Measurements from ENCODE around the gene RNF208.

The RNF208 gene

GRCh38 chr9:137226338-137227053 lies 4.5 kb upstream of the RNF208 start:
- no peak for DNase-seq

- no peak for DNase-seq
These were observed 3.8 kb upstream of the RNF208 start for GRCh38 chr9:137225699-137226331.

- no peak for DNase-seq
These were observed 3.0 kb upstream of the RNF208 start, which contains the start of gene CYSRT1 for GRCh38 chr9:137224830-137225694. CYSRT1 (plus strand) TSS chr9:137225174; CDS start chr9:137225622, 448 bp downstream.

- peak; percentile 87 to 96 for DNase-seq
These were observed 1.3 kb upstream of the RNF208 start for GRCh38 chr9:137223078-137223970.

- peak in 1 of 2 experiments; percentile 61 for DNase-seq
These were observed 431 bp downstream of the RNF208 start for GRCh38 chr9:137221506-137222111.

GRCh38 chr9:137221095-137221505 lies 940 bp downstream of the RNF208 start:
- DNase-seq = no peak

- DNase-seq = no peak
These were observed 1.5 kb downstream of the RNF208 start for GRCh38 chr9:137220317-137221094.

- DNase-seq = no peak
These were observed 2.2 kb downstream of the RNF208 start for GRCh38 chr9:137219757-137220316.

GRCh38 chr9:137218754-137219271 lies 3.2 kb downstream of the RNF208 start:
- no peak for DNase-seq

GRCh38 chr9:137218212-137218753 lies 3.8 kb downstream of the RNF208 start:
- no peak for DNase-seq

GRCh38 chr9:137217276-137218211 lies 4.5 kb downstream of the RNF208 start:
- DNase-seq = peak in 1 of 2 experiments; percentile 84

- DNase-seq = no peak
These were observed 5.7 kb downstream of the RNF208 start for GRCh38 chr9:137216188-137216965.

GRCh38 chr9:137215196-137215986 lies 6.6 kb downstream of the RNF208 start:
- DNase-seq = no peak

- DNase-seq = no peak
These were observed 7.4 kb downstream of the RNF208 start for GRCh38 chr9:137214620-137215019.

GRCh38 chr9:137213160-137214060 lies 8.6 kb downstream of the RNF208 start:
- DNase-seq = no peak

GRCh38 chr9:137212520-137212919 lies 9.5 kb downstream of the RNF208 start:
- no peak for DNase-seq
